Gastroesophageal sphincter (tissue), 3 donors: ENCODE measurements around the gene SPDYC.
"Not testable (repeated sequence)": the region's sequence is repeated elsewhere in the genome, so short reads cannot be mapped to it uniquely, and the experiment has no call there.

Experiments
- POLR2A ChIP-seq, 2 donors: fragments of 450-650 bp; IDR thresholded peaks; one replicate each; pipeline ENCODE4 v1.6.1; 2017; ENCODE audit warnings: antibody characterized with exemption in 2 of 2, mild to moderate bottlenecking in 2 of 2, moderate library complexity in 1 of 2
- POLR2AphosphoS5 ChIP-seq: sonication (generic); formaldehyde crosslinking; IDR thresholded peaks from one replicate; pipeline ENCODE4 v1.6.1; 2017; ENCODE audit warnings: antibody characterized with exemption
- TF ChIP-seq, protein P1 (sequence below), 4 experiments: fragments of 200-600 bp in 2 of 4; fragments of 450-650 bp in 2 of 4; sonication (generic) in 1 of 4; IDR thresholded peaks; one replicate each; pipeline ENCODE4 v1.5.1; 2017 to 2019; ENCODE audit warnings: antibody characterized with exemption in 4 of 4, mild to moderate bottlenecking in 2 of 4, moderate library complexity in 2 of 4

DNA sequence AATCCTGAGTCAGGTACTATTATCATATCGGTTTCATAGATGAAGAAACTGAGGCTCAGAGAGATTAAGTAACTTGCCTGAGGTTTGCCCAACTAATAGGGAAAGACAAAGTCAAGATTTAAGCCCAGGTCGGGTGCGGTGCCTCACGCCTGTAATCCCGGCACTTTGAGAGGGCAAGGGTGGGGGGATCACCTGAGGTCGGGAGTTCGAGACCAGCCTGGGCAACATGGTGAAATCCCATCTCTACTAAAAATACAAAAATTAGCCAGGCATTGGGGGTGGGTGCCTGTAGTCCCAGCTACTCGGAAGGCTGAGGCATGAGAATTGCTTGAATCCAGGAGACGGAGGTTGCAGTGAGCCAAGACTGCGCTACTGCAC is 19.9 kb upstream of the SPDYC start:
- TF ChIP-seq, protein P1, sequence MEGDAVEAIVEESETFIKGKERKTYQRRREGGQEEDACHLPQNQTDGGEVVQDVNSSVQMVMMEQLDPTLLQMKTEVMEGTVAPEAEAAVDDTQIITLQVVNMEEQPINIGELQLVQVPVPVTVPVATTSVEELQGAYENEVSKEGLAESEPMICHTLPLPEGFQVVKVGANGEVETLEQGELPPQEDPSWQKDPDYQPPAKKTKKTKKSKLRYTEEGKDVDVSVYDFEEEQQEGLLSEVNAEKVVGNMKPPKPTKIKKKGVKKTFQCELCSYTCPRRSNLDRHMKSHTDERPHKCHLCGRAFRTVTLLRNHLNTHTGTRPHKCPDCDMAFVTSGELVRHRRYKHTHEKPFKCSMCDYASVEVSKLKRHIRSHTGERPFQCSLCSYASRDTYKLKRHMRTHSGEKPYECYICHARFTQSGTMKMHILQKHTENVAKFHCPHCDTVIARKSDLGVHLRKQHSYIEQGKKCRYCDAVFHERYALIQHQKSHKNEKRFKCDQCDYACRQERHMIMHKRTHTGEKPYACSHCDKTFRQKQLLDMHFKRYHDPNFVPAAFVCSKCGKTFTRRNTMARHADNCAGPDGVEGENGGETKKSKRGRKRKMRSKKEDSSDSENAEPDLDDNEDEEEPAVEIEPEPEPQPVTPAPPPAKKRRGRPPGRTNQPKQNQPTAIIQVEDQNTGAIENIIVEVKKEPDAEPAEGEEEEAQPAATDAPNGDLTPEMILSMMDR (IDR thresholded peaks at IDR 0.05): not testable (repeated sequence)
- TF ChIP-seq POLR2A (IDR thresholded peaks at IDR 0.05); POLR2AphosphoS5: not testable (repeated sequence)
